ENCODE data around the gene GDPD5. TPM values are rescaled to one million over a fixed set of nuclear protein-coding genes. Genes with fewer than 3 reads are reported as not detected.

Gene GDPD5
- total and polyA plus RNA-seq, 2 donors (not counting 1 experiment from before 2014, with no cell fraction given) = 59.1 to 102 TPM

GRCh38 chr11:75389925-75390324 lies 135.8 kb downstream of the GDPD5 start:
- no peak for ATAC-seq (ENCODE audit: low read depth)
- no peaks in the 10 kb centered on the region for H3K9me3 ChIP-seq (ENCODE audit: control extremely low read depth in 1 of 3, control insufficient read depth in 2 of 3, insufficient read depth in 1 of 3, low read length in 2 of 3)
- H3K27me3 ChIP-seq (replicated peaks in 1 of 4; ENCODE audit: control extremely low read depth in 1 of 4, control insufficient read depth in 3 of 4, insufficient read depth in 4 of 4, low read length in 3 of 4) = peaks cover 0 to 10% (median 3%) of the 10 kb centered on the region in 4 experiments
- no peak overlapping the region for H3K9ac ChIP-seq (ENCODE audit: low read length)
- no peak overlapping the region for H2AFZ ChIP-seq (ENCODE audit: insufficient read depth, low read depth, low read length, poor library complexity, severe bottlenecking)
- WGBS (ENCODE audit: insufficient coverage) = 90% methylated on average over 7 of the region's 7 CpGs
- no peak overlapping the region for H3K4me3 ChIP-seq (ENCODE audit: control extremely low read depth in 1 of 5, extremely low read depth in 1 of 5, insufficient read depth in 1 of 5, low read depth in 2 of 5, low read length in 4 of 5)
- intact Hi-C loops (cut with micrococcal nuclease) = no loop called here
- ChIA-PET POLR2A (no interaction called here), CTCF (interaction anchor here (0.6 to 13.7 kb wide), 14 partner anchors 11 to 578 kb away, joined by 3 to 347 read pairs (median 4); no protein-coding TSS in a partner anchor)
- Mint-ChIP-seq H3K27ac (no peak overlapping the region), H3K9me3 (ENCODE audit: insufficient read depth) (no peaks in the 10 kb centered on the region), H3K27me3 (peaks cover 14% of the 10 kb centered on the region), H3K4me3 (no peak overlapping the region), H3K4me1 (no peaks in the 10 kb centered on the region)
- no peaks in the 10 kb centered on the region for H3K79me2 ChIP-seq (ENCODE audit: control insufficient read depth, insufficient read depth, low read length)
- peaks cover 4% of the 10 kb centered on the region in 2 donors for H3K4me1 ChIP-seq (ENCODE audit: control insufficient read depth in 2 of 2, insufficient read depth in 2 of 2, low read length in 2 of 2)
- DNase-seq = no peak
- H4K20me1 ChIP-seq (ENCODE audit: control insufficient read depth, insufficient read depth, low read length, poor library complexity, severe bottlenecking) = no peaks in the 10 kb centered on the region
- H3K4me2 ChIP-seq (replicated peaks; ENCODE audit: low read depth, low read length, poor library complexity, severe bottlenecking) = no peak overlapping the region
- TF ChIP-seq CTCF (IDR thresholded peaks at IDR 0.05) = no peak
- TF ChIP-seq EZH2 (IDR thresholded peaks at IDR 0.05; ENCODE audit: borderline replicate concordance, insufficient read depth, low read depth, low read length, poor library complexity, severe bottlenecking) = no peak
- H3K27ac ChIP-seq (ENCODE audit: low read length in 2 of 2) = no peak overlapping the region
- H3K36me3 ChIP-seq (replicated peaks in 1 of 2; ENCODE audit: control extremely low read depth in 1 of 2, control insufficient read depth in 1 of 2, extremely low read depth in 1 of 2, insufficient read depth in 2 of 2, low read length in 1 of 2) = no peaks in the 10 kb centered on the region

- DNase-seq (no peak), ATAC-seq (ENCODE audit: low read depth) (no peak)
- Mint-ChIP-seq H3K27ac (no peak overlapping the region), H3K4me3 (no peak overlapping the region), H3K27me3 (peaks cover 18% of the 10 kb centered on the region), H3K4me1 (peaks cover 2% of the 10 kb centered on the region), H3K9me3 (ENCODE audit: insufficient read depth) (no peaks in the 10 kb centered on the region)
- Histone ChIP-seq H3K9ac (ENCODE audit: low read length) (no peak overlapping the region), H4K20me1 (ENCODE audit: control insufficient read depth, insufficient read depth, low read length, poor library complexity, severe bottlenecking) (no peaks in the 10 kb centered on the region), H3K36me3 (replicated peaks in 1 of 2; ENCODE audit: control extremely low read depth in 1 of 2, control insufficient read depth in 1 of 2, extremely low read depth in 1 of 2, insufficient read depth in 2 of 2, low read length in 1 of 2) (no peaks in the 10 kb centered on the region), H3K27ac (ENCODE audit: low read length in 2 of 2) (no peak overlapping the region), H3K27me3 (replicated peaks in 1 of 4; ENCODE audit: control extremely low read depth in 1 of 4, control insufficient read depth in 3 of 4, insufficient read depth in 4 of 4, low read length in 3 of 4) (peaks cover 0 to 10% (median 3%) of the 10 kb centered on the region in 4 experiments), H3K4me2 (replicated peaks; ENCODE audit: low read depth, low read length, poor library complexity, severe bottlenecking) (no peak overlapping the region), H2AFZ (ENCODE audit: insufficient read depth, low read depth, low read length, poor library complexity, severe bottlenecking) (no peak overlapping the region), H3K4me1 (ENCODE audit: control insufficient read depth in 2 of 2, insufficient read depth in 2 of 2, low read length in 2 of 2) (peaks cover 4 to 6% of the 10 kb centered on the region in 2 donors), H3K4me3 (ENCODE audit: control extremely low read depth in 1 of 5, extremely low read depth in 1 of 5, insufficient read depth in 1 of 5, low read depth in 2 of 5, low read length in 4 of 5) (no peak overlapping the region), H3K9me3 (ENCODE audit: control extremely low read depth in 1 of 3, control insufficient read depth in 2 of 3, insufficient read depth in 1 of 3, low read length in 2 of 3) (no peaks in the 10 kb centered on the region), H3K79me2 (ENCODE audit: control insufficient read depth, insufficient read depth, low read length) (no peaks in the 10 kb centered on the region)
- ChIA-PET CTCF (interaction anchor here (0.8 to 13.7 kb wide), 13 partner anchors 9 to 930 kb away, joined by 3 to 347 read pairs (median 6); no protein-coding TSS in a partner anchor), POLR2A (interaction anchor here (1.3 kb wide), 1 partner anchor 11 kb away, joined by 3 read pairs; no protein-coding TSS in a partner anchor)
- 82% methylated on average over 6 of the region's 11 CpGs for WGBS (ENCODE audit: insufficient coverage)
- intact Hi-C loops (cut with micrococcal nuclease) = no loop called here
- TF ChIP-seq CTCF (IDR thresholded peaks at IDR 0.05) (no peak), EZH2 (IDR thresholded peaks at IDR 0.05; ENCODE audit: borderline replicate concordance, insufficient read depth, low read depth, low read length, poor library complexity, severe bottlenecking) (no peak)
These were observed 136.5 kb downstream of the GDPD5 start for GRCh38 chr11:75389276-75389605.
